Left lung (tissue), 10 donors: ENCODE data around the gene CLDN16. TPM values are rescaled to one million over a fixed set of nuclear protein-coding genes. Genes with fewer than 3 reads are reported as not detected.

ENCODE experiments used
- ATAC-seq: fragments of 200-7000 bp; cut with Tn5 transposase; one replicate; pipeline ENCODE4 v1.9.1; 2020; ENCODE audit warnings: moderate library complexity
- DNase-seq, 4 donors: peaks; one replicate each; pipeline ENCODE4 v3.0.0-alpha.2; 2013 to 2020
- H3K27ac ChIP-seq, 2 donors: fragments of 200-600 bp; sonication (generic) in 1 of 2; one replicate each; pipeline versions ENCODE4 v1.5.0 to v1.8.0; 2020 to 2021
- H3K27me3 ChIP-seq, 2 donors: fragments of 200-600 bp; sonication (generic) in 1 of 2; one replicate each; pipeline versions ENCODE4 v1.5.0 to v1.8.0; 2020 to 2021
- H3K36me3 ChIP-seq, 2 donors: fragments of 200-600 bp; sonication (generic) in 1 of 2; one replicate each; pipeline versions ENCODE4 v1.5.0 to v1.8.0; 2020 to 2021
- H3K4me1 ChIP-seq, 2 donors: fragments of 200-600 bp; one replicate each; pipeline ENCODE4 v1.8.0; 2021
- H3K4me3 ChIP-seq, 2 donors: fragments of 200-600 bp; sonication (generic) in 1 of 2; one replicate each; pipeline versions ENCODE4 v1.5.0 to v1.8.0; 2020 to 2021; ENCODE audit warnings: mild to moderate bottlenecking in 1 of 2
- H3K9me3 ChIP-seq, 2 donors: fragments of 200-600 bp; sonication (generic) in 1 of 2; one replicate each; pipeline versions ENCODE4 v1.5.0 to v1.8.0; 2020 to 2021
- intact Hi-C, 2 donors: fragments of 100-400 bp; cut with DNase I; formaldehyde crosslinking; loops; one replicate each; pipeline versions ENCODE4 v1.11.2 to v1.14.2; 2022
- polyA plus RNA-seq, 6 donors: library from polyadenylated mRNA; unstranded; fragments of 120-200 nt; gene quantifications; one replicate each; pipeline ENCODE4 v1.2.1, GENCODE V29; 2013; ENCODE audit not compliant: insufficient read length in 6 of 6
- total RNA-seq, 2 donors: library from RNA; stranded (reverse); fragmentation: NEBNext Ultra II Directional; extraction: Animal tissue kit (Norgen Biotek cat#: 25700); gene quantifications; one replicate each; pipeline ENCODE4 v1.2.1, GENCODE V29; 2021
- TF ChIP-seq, protein P1 (sequence below), 2 donors: fragments of 200-600 bp; sonication (generic) in 1 of 2; IDR thresholded peaks; one replicate each; pipeline versions ENCODE4 v1.5.0 to v1.8.0; 2021; ENCODE audit warnings: antibody characterized with exemption in 2 of 2
- donor health status: DM: no; HTN: yes; CAD: no.
- donor health status: DM: no; HTN: no; CAD: no.

CLDN16 gene
- total and polyA plus RNA-seq, 8 donors = 0.04 to 1.1 (median 0.29) TPM; not detected in 1

GRCh38 chr3:190397889-190398288 lies 9.9 kb downstream of the CLDN16 start:
- H3K36me3 ChIP-seq = no peaks in the 10 kb centered on the region
- intact Hi-C loops = no loop called here
- TF ChIP-seq, protein P1, sequence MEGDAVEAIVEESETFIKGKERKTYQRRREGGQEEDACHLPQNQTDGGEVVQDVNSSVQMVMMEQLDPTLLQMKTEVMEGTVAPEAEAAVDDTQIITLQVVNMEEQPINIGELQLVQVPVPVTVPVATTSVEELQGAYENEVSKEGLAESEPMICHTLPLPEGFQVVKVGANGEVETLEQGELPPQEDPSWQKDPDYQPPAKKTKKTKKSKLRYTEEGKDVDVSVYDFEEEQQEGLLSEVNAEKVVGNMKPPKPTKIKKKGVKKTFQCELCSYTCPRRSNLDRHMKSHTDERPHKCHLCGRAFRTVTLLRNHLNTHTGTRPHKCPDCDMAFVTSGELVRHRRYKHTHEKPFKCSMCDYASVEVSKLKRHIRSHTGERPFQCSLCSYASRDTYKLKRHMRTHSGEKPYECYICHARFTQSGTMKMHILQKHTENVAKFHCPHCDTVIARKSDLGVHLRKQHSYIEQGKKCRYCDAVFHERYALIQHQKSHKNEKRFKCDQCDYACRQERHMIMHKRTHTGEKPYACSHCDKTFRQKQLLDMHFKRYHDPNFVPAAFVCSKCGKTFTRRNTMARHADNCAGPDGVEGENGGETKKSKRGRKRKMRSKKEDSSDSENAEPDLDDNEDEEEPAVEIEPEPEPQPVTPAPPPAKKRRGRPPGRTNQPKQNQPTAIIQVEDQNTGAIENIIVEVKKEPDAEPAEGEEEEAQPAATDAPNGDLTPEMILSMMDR (IDR thresholded peaks at IDR 0.05) = no peak
- H3K4me1 ChIP-seq = no peaks in the 10 kb centered on the region
- no peaks in the 10 kb centered on the region for H3K27me3 ChIP-seq
- H3K9me3 ChIP-seq = no peaks in the 10 kb centered on the region
- ATAC-seq (no peak), DNase-seq (no peak)
- no peak overlapping the region for H3K27ac ChIP-seq
- H3K4me3 ChIP-seq = no peak overlapping the region

GRCh38 chr3:190399677-190400076 lies 11.7 kb downstream of the CLDN16 start:
- H3K4me1 ChIP-seq = no peaks in the 10 kb centered on the region
- intact Hi-C loops = no loop called here
- H3K27me3 ChIP-seq = no peaks in the 10 kb centered on the region
- no peaks in the 10 kb centered on the region for H3K36me3 ChIP-seq
- TF ChIP-seq, protein P1 (IDR thresholded peaks at IDR 0.05) = no peak
- H3K27ac ChIP-seq = no peak overlapping the region
- H3K4me3 ChIP-seq = no peak overlapping the region
- DNase-seq (no peak), ATAC-seq (no peak)
- no peaks in the 10 kb centered on the region for H3K9me3 ChIP-seq

- TF ChIP-seq, protein P1 (IDR thresholded peaks at IDR 0.05) = no peak
- no peak overlapping the region for H3K4me3 ChIP-seq
- H3K4me1 ChIP-seq = no peaks in the 10 kb centered on the region
- no peaks in the 10 kb centered on the region for H3K9me3 ChIP-seq
- no peak overlapping the region for H3K27ac ChIP-seq
- ATAC-seq (no peak), DNase-seq (no peak)
- H3K36me3 ChIP-seq = no peaks in the 10 kb centered on the region
- H3K27me3 ChIP-seq = no peaks in the 10 kb centered on the region
- intact Hi-C loops = no loop called here
These were observed 14.0 kb downstream of the CLDN16 start for GRCh38 chr3:190401963-190402362.

- H3K4me1 ChIP-seq = no peaks in the 10 kb centered on the region
- no peak overlapping the region for H3K27ac ChIP-seq
- intact Hi-C loops = no loop called here
- TF ChIP-seq, protein P1 (IDR thresholded peaks at IDR 0.05) = no peak
- DNase-seq (no peak), ATAC-seq (no peak)
- H3K27me3 ChIP-seq = no peaks in the 10 kb centered on the region
- no peaks in the 10 kb centered on the region for H3K36me3 ChIP-seq
- no peak overlapping the region for H3K4me3 ChIP-seq
- H3K9me3 ChIP-seq = no peaks in the 10 kb centered on the region
These were observed 16.8 kb downstream of the CLDN16 start for GRCh38 chr3:190404715-190405114.

- DNase-seq = no peak
- ATAC-seq = no peak
- TF ChIP-seq, protein P1 (IDR thresholded peaks at IDR 0.05) = no peak
- Histone ChIP-seq H3K4me1 (no peaks in the 10 kb centered on the region), H3K36me3 (no peaks in the 10 kb centered on the region), H3K27me3 (no peaks in the 10 kb centered on the region), H3K27ac (no peak overlapping the region), H3K9me3 (peaks cover 0 to 5% of the 10 kb centered on the region in 2 donors), H3K4me3 (no peak overlapping the region)
- intact Hi-C loops = no loop called here
These were observed 26.3 kb downstream of the CLDN16 start for GRCh38 chr3:190414297-190414696.
